ENCODE data around the gene C11orf58.

C11orf58 gene

GRCh38 chr11:16784666-16785065, 46.2 kb downstream of the C11orf58 start:
- TF ChIP-seq ZNF274 (IDR thresholded peaks at IDR 0.05; ENCODE audit: low read depth, low read length), result no peak
- H3K4me3 ChIP-seq (ENCODE audit: low read length), result no peak overlapping the region

GRCh38 chr11:16785520-16786128, 47.2 kb downstream of the C11orf58 start:
- TF ChIP-seq ZNF274 (IDR thresholded peaks at IDR 0.05; ENCODE audit: low read depth, low read length), result no peak
- no peak overlapping the region for H3K4me3 ChIP-seq (ENCODE audit: low read length)

- H3K4me3 ChIP-seq (ENCODE audit: low read length), result no peak overlapping the region
- no peak for TF ChIP-seq ZNF274 (IDR thresholded peaks at IDR 0.05; ENCODE audit: low read depth, low read length)
Observed at GRCh38 chr11:16786131-16786530, 47.7 kb downstream of the C11orf58 start.

- H3K4me3 ChIP-seq (ENCODE audit: low read length), result no peak overlapping the region
- no peak for TF ChIP-seq ZNF274 (IDR thresholded peaks at IDR 0.05; ENCODE audit: low read depth, low read length)
Observed at GRCh38 chr11:16787035-16787742, 48.7 kb downstream of the C11orf58 start.

GRCh38 chr11:16788141-16789062, 50.0 kb downstream of the C11orf58 start:
- no peak for TF ChIP-seq ZNF274 (IDR thresholded peaks at IDR 0.05; ENCODE audit: low read depth, low read length)
- H3K4me3 ChIP-seq (ENCODE audit: low read length), result no peak overlapping the region

- TF ChIP-seq ZNF274 (IDR thresholded peaks at IDR 0.05; ENCODE audit: low read depth, low read length), result no peak
Observed at GRCh38 chr11:16789063-16789420, 50.6 kb downstream of the C11orf58 start.

GRCh38 chr11:16789560-16790485, 51.4 kb downstream of the C11orf58 start:
- TF ChIP-seq ZNF274 (IDR thresholded peaks at IDR 0.05; ENCODE audit: low read depth, low read length), result no peak
- H3K4me3 ChIP-seq (ENCODE audit: low read length), result no peak overlapping the region

More at GRCh38 chr11:16789063-16789420, 50.6 kb downstream of the C11orf58 start:
- no peak overlapping the region for H3K4me3 ChIP-seq (ENCODE audit: low read length)

GRCh38 chr11:16790486-16791190, 52.2 kb downstream of the C11orf58 start:
- no peak overlapping the region for H3K4me3 ChIP-seq (ENCODE audit: low read length)
- TF ChIP-seq ZNF274 (IDR thresholded peaks at IDR 0.05; ENCODE audit: low read depth, low read length), result no peak

GRCh38 chr11:16791191-16791961, 52.9 kb downstream of the C11orf58 start:
- H3K4me3 ChIP-seq (ENCODE audit: low read length), result no peak overlapping the region
- TF ChIP-seq ZNF274 (IDR thresholded peaks at IDR 0.05; ENCODE audit: low read depth, low read length), result no peak

- H3K4me3 ChIP-seq (ENCODE audit: low read length), result no peak overlapping the region
- TF ChIP-seq ZNF274 (IDR thresholded peaks at IDR 0.05; ENCODE audit: low read depth, low read length), result no peak
Observed at GRCh38 chr11:16792426-16792825, 54.0 kb downstream of the C11orf58 start.

- H3K4me3 ChIP-seq (ENCODE audit: low read length), result no peak overlapping the region
- no peak for TF ChIP-seq ZNF274 (IDR thresholded peaks at IDR 0.05; ENCODE audit: low read depth, low read length)
Observed at GRCh38 chr11:16793009-16793408, 54.6 kb downstream of the C11orf58 start.

GRCh38 chr11:16793511-16793910, 55.1 kb downstream of the C11orf58 start:
- TF ChIP-seq ZNF274 (IDR thresholded peaks at IDR 0.05; ENCODE audit: low read depth, low read length), result no peak
- no peak overlapping the region for H3K4me3 ChIP-seq (ENCODE audit: low read length)
